NCI-H748 (cell line): ENCODE data around the gene CRIP3.
"Not testable (repeated sequence)": the region's sequence is repeated elsewhere in the genome, so short reads cannot be mapped to it uniquely, and the experiment has no call there.

Source experiments
- DNase-seq: peaks from one replicate; lab custom pipeline; 2025; ENCODE audit not compliant: unreplicated experiment; lab: John Stamatoyannopoulos, UW

CRIP3 gene

GRCh38 chr6:43307451-43308100 is 1.1 kb downstream of the CRIP3 start:
- no peak for DNase-seq

- DNase-seq, result no peak
Measured at GRCh38 chr6:43306086-43306485, 2.5 kb downstream of the CRIP3 start.

- DNase-seq, result no peak
Measured at GRCh38 chr6:43304882-43305281, 3.7 kb downstream of the CRIP3 start.

- DNase-seq, result no peak
Measured at GRCh38 chr6:43304361-43304760, 4.3 kb downstream of the CRIP3 start.

- no peak for DNase-seq
Measured at GRCh38 chr6:43303751-43304331, 4.8 kb downstream of the CRIP3 start.

- DNase-seq, result not testable (repeated sequence)
Measured at GRCh38 chr6:43303006-43303405, 5.6 kb downstream of the CRIP3 start.

- DNase-seq, result no peak
Measured at GRCh38 chr6:43302126-43302525, 6.5 kb downstream of the CRIP3 start.

- no peak for DNase-seq
Measured at GRCh38 chr6:43301081-43301870, 7.3 kb downstream of the CRIP3 start.

GRCh38 chr6:43299338-43300293 is 9.0 kb downstream of the CRIP3 start:
- no peak for DNase-seq

GRCh38 chr6:43298565-43299337 is 9.9 kb downstream of the CRIP3 start:
- DNase-seq, result no peak

GRCh38 chr6:43297644-43298564 is 10.7 kb downstream of the CRIP3 start, which contains the start of gene SLC22A7:
Gene SLC22A7 (plus strand): TSS chr6:43298260. CDS start chr6:43298359, 99 bp downstream.
- DNase-seq, result no peak

GRCh38 chr6:43296780-43297497 is 11.7 kb downstream of the CRIP3 start:
- no peak for DNase-seq

GRCh38 chr6:43295456-43295855 is 13.2 kb downstream of the CRIP3 start:
- no peak for DNase-seq

- DNase-seq, result no peak
Measured at GRCh38 chr6:43294536-43294935, 14.1 kb downstream of the CRIP3 start.

GRCh38 chr6:43293698-43294097 is 14.9 kb downstream of the CRIP3 start:
- DNase-seq, result no peak

GRCh38 chr6:43292763-43293318 is 15.8 kb downstream of the CRIP3 start:
- no peak for DNase-seq

- DNase-seq, result no peak
Measured at GRCh38 chr6:43292341-43292740, 16.3 kb downstream of the CRIP3 start.

- DNase-seq, result no peak
Measured at GRCh38 chr6:43291708-43292107, 16.9 kb downstream of the CRIP3 start.
